Measurements from ENCODE around the gene CRP. TPM values are rescaled to one million over a fixed set of nuclear protein-coding genes. Genes with fewer than 3 reads are reported as not detected.

The CRP gene
- total RNA-seq, 4 donors from 2014 or later: not detected

- TF ChIP-seq CTCF (IDR thresholded peaks at IDR 0.05) (no peak), POLR2A (IDR thresholded peaks at IDR 0.05) (no peak)
- no peak overlapping the region for H3K27ac ChIP-seq
- H3K27me3 ChIP-seq: no peaks in the 10 kb centered on the region
- no peaks in the 10 kb centered on the region for H3K4me1 ChIP-seq
- H3K4me3 ChIP-seq: no peak overlapping the region
- H3K36me3 ChIP-seq: no peaks in the 10 kb centered on the region
- DNase-seq: no peak
- H3K9me3 ChIP-seq: no peaks in the 10 kb centered on the region
These were observed 6.7 kb downstream of the CRP start for GRCh38 chr1:159707472-159708260.

- no peak for TF ChIP-seq CTCF (IDR thresholded peaks at IDR 0.05)
- TF ChIP-seq POLR2A (IDR thresholded peaks at IDR 0.05): no peak
- Histone ChIP-seq H3K4me1 (no peaks in the 10 kb centered on the region), H3K27ac (no peak overlapping the region), H3K36me3 (no peaks in the 10 kb centered on the region), H3K4me3 (no peak overlapping the region), H3K9me3 (no peaks in the 10 kb centered on the region), H3K27me3 (no peaks in the 10 kb centered on the region)
- DNase-seq: no peak
These were observed 8.5 kb downstream of the CRP start for GRCh38 chr1:159705904-159706256.

- no peaks in the 10 kb centered on the region for H3K36me3 ChIP-seq
- H3K27me3 ChIP-seq: no peaks in the 10 kb centered on the region
- DNase-seq: no peak
- TF ChIP-seq POLR2A (IDR thresholded peaks at IDR 0.05) (no peak), CTCF (IDR thresholded peaks at IDR 0.05) (no peak)
- no peak overlapping the region for H3K27ac ChIP-seq
- no peaks in the 10 kb centered on the region for H3K4me1 ChIP-seq
- H3K4me3 ChIP-seq: no peak overlapping the region
- no peaks in the 10 kb centered on the region for H3K9me3 ChIP-seq
These were observed 9.0 kb downstream of the CRP start for GRCh38 chr1:159705251-159705903.

DNA sequence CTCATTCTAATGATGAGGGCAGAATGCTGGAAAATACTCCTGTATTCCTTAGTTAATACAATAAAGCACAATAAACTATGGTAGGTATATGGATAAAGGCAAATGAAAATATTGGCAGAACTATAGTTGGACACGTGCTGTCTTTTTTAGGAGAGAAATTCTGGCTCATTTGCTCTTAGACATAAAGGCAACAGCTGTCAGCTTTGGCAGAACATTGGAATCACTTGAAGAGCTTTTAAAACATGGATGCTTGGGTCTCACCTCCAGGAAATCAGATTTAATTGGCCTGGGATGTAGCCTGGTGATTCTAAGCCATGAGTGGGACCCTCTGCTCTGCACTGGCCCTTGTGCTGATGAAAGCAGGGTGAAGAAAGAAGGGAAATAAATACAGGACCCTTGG is 9.9 kb downstream of the CRP start:
- Histone ChIP-seq H3K9me3 (no peaks in the 10 kb centered on the region), H3K27me3 (no peaks in the 10 kb centered on the region), H3K4me3 (no peak overlapping the region), H3K4me1 (no peaks in the 10 kb centered on the region), H3K36me3 (no peaks in the 10 kb centered on the region), H3K27ac (no peak overlapping the region)
- no peak for DNase-seq
- TF ChIP-seq POLR2A (IDR thresholded peaks at IDR 0.05) (no peak), CTCF (IDR thresholded peaks at IDR 0.05) (no peak)

GRCh38 chr1:159700312-159700711 is 14.1 kb downstream of the CRP start:
- Histone ChIP-seq H3K4me1 (no peaks in the 10 kb centered on the region), H3K27me3 (no peaks in the 10 kb centered on the region), H3K36me3 (no peaks in the 10 kb centered on the region), H3K4me3 (no peak overlapping the region), H3K27ac (no peak overlapping the region), H3K9me3 (no peaks in the 10 kb centered on the region)
- TF ChIP-seq POLR2A (IDR thresholded peaks at IDR 0.05) (no peak), CTCF (IDR thresholded peaks at IDR 0.05) (no peak)
- DNase-seq: no peak
